Measurements from ENCODE around the gene ZNF783.
"Not testable (repeated sequence)": the region's sequence is repeated elsewhere in the genome, so short reads cannot be mapped to it uniquely, and the experiment has no call there.

The ZNF783 gene

DNA sequence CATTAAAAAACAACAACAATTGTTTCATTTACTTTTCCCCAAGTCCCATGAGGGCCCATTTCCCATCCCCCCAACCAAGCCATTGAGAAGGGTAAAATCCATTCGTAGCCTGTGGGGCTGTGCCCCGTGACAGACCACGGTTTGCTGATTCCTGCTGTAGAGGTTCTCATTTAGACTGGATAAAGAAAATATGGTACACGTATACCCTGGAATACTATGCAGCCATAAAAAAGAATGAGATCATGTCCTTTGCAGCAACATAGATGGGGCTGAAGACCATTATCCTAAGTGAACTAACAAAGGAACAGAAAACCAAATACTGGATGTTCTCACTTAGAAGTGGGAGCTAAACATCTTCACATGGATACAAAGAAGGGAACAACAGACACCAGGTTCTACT lies 44.9 kb downstream of the ZNF783 start:
- DNase-seq: no peak

DNA sequence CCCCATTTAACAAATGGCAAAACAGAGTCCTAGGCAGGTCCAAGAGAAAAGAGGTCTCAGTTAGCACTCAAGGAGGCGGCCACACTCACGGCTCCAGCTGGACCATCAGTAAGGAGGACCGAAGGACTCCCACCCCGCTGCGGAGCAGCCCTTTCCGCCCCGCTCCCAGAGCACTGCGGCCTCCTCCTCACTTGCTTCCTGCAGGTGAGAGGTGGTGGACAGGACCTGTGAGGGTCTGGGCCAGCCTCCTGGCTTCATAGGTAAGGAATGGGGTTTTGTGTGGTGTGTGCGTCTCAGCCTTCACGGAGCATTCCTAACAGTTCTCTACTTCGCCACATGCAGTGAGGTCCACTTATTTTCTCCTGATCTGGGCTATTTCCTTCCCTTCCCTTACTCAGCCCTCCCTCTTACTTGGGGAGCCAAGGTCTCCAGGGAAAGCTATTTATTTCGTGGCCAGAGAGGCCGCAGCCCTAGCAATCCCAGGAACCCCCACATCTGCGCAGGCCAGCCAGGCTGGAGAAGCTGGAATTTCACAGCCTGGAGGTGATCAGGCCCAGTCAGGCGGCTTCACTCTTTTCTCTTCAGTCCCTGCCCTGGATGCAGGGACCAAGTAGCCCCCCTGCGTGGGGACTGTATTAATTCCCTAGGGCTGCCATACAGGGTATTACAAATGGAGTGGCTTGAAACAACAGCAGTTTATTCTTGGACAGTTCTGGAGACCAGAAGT lies 45.9 kb downstream of the ZNF783 start:
- DNase-seq: no peak

DNA sequence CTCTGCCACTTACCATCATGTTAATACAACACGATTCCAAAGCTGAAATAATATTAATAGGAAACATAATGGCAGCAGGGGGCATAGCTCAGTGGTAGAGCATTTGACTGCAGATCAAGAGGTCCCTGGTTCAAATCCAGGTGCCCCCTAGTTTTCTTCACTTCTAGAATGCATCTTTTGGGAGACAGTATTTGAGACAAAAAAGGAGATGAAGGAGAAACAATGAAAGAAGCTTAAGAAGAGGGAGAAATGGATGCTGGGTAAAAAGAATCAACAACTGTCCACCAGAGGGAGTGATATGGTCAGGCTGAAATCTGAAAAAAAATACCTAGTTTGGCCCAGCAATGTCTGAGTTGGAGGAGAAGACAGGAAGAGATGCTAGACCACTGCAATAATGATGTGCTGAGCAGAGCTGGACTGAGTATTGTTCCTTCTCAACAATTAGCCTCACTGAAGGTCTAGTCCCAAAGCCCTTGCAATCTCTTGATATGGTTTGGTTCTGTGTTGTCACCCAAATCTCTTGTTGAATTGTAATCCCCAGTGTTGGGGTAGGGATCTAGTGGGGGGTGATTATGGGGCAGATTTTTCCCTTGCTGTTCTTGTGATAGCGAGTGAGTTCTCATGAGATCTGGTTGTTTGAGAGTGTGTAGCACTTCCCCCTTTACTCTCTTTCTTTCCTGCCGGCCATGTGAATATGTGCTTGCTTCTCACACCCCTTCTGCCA lies 48.3 kb downstream of the ZNF783 start:
- DNase-seq: peak; percentile 58 to 84

DNA sequence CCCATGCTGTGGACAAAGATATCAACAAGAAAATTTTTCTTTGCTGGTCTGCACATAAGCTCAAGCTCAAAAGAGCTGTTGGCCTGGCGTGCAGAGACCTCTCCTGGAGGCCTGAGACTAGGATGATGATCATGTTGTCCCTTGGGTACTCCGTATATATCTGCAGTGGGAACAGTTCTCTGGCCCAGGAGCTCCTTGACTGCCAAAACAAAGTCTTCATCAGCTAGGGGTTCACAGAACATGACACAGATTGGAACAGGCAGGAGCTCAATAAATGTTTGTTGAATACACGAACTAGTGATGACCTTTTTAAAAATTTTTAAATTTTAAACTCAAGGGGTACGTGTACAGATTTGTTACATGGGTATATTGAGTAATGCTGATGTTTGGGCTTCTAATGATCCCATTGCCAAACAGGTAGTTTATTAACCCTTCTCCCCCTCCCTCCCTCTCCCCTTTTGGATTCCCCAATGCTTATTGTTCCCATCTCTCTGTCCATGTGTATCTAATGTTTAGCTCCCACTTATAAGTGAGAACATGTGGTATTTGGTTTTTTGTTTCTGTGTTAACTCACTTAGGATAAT lies 49.1 kb downstream of the ZNF783 start:
- DNase-seq: no peak

DNA sequence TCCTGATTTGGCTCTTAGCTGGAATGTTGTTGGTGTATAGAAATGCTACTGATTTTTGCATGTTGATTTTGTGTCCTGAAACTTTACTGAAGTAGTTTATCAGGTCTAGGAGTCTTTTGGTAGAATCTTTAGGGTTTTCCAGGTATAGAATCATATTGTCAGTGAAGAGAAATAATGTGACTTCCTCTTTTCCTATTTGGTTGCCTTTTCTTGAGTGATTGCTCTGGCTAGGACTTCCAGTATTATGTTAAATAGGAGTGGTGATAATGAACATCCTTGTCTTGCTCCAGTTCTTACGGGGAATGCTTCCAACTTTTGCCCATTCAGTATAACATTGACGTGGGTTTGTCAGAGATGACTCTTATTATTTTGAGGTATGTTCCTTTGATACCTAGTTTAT lies 52.0 kb downstream of the ZNF783 start:
- DNase-seq: no peak

DNA sequence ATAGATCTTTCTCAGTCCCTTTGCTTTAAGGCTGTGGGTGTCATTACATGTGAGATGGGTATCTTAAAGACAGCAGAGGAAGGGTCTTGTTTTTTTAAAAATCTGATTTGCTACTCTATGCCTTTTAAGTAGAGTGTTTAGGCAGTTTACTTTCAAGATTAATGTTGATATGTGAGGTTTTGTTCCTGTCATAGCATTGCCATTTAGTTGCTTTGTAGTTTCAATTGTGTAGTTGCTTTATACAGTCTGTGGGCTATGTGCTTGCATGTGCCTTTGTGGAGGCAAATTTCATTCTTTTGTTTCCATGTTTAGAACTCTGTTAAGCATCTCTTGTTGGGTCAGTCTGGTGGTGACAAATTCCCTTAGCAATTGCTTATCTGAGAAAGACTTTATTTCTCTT lies 54.6 kb downstream of the ZNF783 start:
- DNase-seq: no peak

DNA sequence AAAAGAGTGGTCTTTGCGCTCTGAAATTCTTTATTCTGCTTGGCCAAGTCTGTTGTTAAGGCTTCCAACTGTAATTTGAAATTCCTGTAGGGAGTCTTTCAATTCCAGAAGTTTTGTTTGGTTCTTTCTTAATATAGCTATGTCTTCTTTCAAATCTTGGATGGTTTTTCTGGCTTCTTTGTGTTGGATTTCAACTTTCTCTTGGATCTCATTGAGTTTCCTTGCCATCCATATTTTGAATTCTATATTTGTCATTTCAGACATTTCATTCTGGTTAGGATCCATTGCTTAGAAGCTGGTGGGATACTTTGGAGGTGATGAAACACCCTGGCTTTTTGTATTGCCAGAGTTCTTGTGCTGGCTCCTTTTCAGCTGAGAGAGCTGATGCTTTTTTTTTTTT lies 55.5 kb downstream of the ZNF783 start:
- DNase-seq: no peak

DNA sequence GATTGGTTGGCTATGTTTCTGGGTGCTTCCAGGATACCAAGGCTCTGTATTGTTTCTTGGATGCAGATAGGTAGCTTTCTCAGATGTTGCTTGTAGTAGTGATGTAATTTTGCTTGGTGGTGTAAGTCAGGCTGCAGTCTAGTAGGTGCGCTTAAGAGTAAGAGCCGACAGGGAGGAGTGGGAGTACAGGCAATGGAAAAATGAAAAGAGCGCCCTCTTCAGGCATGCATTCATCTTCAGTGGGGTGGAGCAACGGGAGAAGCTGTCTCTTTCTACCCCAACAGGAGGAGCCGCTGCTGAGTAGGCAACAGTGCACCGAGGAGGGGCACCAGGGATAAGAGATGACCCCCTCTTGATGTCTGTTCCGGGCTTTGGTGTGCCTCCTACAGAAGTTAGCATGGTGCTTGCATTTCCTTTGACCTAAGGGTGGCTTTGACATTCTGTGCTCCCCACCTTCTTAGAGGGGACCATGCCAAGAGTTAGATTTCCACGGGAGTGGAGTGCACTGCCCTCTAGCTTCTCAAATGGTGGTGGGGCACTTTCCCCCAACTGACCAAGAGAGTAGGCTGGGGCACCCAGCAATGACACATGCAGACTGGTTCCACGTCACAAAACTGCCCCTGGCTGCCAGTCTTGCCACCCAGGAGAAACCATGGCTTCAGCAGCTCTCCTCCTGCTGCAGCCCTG lies 56.1 kb downstream of the ZNF783 start:
- no peak for DNase-seq

DNA sequence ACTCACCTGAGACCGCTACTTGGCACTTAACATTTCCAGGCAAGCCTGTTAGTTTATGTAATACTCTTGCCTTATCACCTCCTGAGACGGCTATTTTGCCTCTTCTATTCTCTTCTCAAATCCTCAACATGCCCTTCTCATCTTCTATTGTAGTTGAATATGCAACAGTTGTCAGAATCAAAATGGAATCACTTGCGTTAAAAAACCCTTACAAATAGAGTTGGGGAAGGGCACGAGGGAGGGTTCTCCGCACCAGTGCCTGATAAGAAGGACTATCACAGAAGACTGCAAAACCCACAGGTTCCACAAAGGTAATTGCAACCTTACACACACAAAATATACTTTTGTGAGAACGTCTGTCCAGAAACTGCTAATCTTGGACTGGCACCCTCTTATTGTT lies 57.4 kb downstream of the ZNF783 start:
- no peak for DNase-seq

DNA sequence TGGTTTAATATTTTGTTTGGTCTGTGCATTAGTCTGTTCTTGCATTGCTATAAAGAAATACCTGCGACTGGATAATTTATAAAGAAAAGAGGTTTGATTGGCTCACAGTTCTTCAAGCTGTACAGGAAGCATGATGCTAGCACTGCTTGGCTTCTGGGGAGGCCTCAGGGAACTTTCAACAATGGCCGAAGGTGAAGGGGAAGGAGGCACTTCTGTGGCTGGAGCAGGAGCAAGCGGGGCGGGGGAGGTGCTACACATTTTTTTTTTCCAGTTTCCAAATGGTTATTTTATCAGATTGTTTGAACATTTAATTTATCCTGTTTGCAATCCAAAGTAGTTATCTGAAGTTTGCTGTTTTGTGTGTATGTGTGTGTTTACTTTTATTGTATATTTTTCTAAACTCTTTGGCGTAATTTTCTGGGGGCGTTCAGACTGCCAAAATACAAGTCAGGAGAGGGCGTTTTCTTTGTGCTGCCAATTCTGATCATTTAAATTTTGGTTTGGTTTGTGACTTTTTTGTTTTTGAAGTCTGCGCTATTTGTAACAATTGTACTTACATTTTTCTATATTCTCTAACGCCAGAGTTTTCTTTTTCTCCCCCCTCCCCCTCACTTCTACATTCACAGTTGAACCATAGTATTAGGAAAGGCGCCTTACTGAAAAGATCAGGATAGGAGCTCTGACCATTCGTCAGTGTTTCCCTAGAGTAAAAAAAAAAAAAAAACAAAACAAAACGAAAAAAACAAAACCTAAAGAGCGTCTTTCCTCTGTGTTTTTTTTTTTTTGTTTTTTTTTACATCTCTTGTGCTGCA lies 58.5 kb downstream of the ZNF783 start:
- no peak for DNase-seq

DNA sequence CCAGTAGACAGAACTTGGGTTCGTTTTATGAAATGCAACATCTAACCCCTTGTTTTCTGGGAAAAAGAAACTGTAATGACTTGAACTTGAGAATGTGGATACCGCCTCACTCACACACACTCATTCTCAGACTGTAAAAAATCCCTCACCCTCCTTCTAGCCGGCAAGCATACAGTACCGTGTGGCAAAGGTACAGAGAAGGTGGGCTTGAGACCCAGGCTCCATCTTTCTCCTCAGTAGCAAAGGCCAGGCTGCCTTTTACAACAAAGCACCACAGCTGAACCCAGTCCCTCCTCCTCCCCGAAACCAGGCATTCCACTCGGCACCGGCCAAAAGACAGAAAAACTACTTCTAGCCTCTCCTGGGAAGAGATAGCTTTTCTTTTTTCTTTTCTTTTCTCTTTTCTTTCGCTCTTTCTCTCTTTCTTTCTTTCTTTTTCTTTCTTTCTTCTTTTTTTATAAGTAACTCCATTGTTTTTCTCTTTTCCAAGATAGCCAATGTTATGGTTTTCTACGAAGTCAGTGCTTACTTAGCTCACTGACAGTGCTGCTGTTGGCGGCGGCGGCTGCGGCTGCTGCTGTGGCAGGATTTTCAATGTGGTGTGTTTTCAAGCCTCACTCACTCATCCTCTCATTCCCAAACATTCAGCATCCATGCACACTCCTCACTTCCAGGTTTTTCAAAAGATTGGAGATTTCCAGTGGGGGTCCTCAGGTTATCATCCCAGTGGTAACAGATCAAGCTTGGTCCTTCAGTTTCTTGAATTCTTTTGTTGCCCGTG lies 59.3 kb downstream of the ZNF783 start:
- not testable (repeated sequence) for DNase-seq

DNA sequence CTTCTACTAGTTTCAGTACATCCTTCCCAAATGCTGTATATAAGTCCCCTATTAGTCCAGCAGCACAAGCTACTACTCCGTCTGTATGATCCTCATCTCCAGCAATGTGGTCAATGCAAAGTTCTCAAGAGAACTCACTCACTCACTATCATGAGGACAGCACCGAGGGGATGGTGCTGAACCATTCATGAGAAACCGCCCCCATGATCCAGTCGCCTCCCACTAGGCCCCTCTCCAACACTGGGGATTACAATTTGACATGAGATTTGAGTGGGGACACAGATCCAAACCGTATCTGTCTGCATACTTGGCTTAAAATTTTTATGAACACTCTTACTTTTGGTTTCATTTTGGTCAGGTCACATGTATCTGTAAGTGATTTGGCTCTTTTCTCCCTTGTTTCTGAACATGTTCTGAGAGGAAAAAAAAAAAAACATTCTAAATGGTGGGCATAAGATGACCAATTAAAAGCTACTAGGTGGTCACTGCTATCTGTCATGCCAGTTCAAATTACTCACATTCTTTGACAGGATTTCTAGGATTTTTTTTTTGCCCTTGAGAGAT lies 60.1 kb downstream of the ZNF783 start:
- DNase-seq: no peak

DNA sequence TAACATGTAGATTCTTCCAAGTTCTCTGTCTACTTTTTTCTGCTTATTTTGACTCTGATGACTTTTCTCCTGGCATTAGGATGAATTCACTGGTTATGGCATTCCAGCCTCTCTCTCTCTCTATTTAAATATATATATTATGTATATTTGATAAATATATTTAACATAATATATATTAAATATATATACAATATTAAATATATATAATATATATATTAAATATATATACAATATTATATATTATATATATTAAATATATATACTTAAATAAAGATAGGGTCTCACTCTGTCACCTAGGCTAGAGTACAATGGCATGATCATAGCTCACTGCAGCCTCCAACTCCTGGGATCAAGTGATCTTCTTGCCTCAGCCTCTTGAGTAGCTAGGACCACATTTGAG lies 60.7 kb downstream of the ZNF783 start:
- no peak for DNase-seq

DNA sequence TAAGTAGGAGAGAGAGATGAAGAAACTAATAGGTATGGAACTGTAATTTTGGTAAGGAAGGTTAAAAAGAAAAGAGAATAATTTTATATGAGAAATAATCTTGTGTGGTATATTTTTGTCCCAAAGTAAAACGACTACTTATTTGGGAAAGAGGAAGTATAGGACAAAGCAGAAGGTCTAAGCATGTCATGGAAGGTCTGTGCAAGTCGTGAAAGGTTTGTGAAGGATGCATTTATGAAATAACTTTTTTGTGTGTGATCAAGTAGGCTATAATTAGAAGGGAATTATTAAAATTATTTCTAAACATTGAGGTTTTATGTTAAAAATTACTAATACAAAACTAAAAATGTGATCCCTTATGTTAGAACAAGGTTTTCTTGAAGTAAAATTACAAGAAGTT lies 63.3 kb downstream of the ZNF783 start:
- no peak for DNase-seq

DNA sequence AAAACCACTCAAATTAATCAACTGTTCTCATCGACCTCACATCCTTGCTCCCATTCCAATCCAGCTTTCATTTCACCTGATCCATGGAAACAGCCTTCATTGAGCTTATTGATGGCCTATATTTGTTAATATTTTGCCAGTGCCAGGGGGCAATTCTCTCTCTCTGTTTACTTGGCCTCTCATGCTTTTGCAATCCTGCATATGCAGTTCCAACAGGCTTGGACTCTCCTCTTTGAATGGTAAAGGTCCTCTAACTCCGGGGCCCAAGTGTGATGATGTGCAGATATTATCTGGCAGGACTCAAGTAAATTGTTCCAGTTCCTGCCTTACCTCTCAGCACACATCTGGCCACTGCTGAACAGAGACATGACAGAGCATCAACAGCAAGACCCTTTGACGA lies 67.3 kb downstream of the ZNF783 start:
- DNase-seq: no peak

DNA sequence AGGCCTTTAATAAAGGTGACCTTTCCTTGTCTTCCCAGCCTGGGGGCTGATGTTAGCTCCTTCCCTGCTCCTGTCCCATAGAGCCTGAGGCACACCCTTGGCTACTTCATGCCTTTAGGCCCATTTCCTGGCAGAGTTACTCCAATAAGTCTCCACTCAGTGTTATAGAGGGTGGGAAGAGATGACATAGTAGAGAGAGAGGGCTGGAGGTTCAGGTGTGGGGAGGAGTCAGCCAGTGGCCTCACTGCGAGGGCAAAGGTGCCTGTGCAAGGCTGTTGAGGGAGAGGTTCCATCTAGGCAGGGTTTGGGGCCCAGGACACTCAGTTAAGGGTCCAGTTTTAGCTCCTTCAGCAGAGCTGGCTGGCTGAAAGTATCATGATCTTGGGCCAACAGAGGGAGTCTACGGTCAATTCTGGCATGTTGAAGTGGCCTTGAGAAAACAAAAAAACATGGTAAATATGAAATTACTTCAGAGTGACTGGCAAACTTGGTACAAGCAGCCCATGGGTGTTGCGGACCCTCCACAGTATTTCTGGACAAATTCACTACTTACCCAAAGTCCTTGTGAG lies 67.9 kb downstream of the ZNF783 start:
- DNase-seq: no peak

DNA sequence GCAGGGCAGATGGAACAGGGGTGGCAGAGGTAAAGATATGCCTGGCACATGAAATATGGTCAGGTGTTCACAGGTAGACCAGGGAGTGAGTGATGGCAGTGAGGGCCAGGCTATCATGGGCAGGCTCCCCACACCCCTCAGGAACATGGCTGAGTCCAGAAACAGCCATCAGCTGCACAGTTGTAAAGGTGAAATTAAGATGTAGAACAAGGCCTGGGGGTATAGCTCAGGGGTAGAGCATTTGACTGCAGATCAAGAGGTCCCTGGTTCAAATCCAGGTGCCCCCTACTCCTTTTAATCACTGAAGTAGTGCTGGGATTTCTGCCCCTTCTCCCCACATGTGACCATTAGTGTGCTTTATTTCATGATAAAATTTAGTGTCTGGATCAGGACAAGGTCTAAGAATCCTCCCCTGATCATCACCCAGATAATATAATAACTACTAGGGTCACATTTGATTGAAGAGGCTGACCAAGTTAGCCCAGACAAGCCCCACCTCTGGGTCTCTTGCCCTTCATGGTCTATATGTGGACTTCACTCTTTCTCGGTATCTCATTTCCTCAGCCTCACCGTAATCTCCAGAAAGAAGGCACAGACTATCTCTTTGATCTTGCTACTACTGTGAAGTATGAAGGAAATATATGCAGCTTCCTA lies 69.0 kb downstream of the ZNF783 start:
- DNase-seq: peak in 1 of 2 experiments; percentile 4

DNA sequence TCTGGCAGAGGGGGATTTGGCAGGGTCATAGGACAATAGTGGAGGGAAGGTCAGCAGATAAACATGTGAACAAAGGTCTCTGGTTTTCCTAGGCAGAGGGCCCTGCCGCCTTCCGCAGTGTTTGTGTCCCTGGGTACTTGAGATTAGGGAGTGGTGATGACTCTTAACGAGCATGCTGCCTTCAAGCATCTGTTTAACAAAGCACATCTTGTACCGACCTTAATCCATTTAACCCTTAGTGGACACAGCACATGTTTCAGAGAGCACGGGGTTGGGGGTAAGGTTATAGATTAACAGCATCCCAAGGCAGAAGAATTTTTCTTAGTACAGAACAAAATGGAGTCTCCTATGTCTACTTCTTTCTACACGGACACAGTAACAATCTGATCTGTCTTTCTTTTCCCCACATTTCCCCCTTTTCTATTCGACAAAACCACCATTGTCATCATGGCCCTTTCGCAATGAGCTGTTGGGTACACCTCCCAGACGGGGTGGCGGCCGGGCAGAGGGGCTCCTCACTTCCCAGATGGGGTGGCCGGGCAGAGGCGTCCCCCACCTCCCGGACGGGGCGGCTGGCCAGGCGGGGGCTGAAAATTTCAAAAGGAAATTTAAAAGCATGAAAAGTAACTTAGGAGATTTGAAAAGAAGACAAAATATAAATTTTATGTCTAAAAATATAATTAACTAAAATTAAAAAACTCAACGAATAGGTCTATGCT lies 70.8 kb downstream of the ZNF783 start:
- not testable (repeated sequence) for DNase-seq

DNA sequence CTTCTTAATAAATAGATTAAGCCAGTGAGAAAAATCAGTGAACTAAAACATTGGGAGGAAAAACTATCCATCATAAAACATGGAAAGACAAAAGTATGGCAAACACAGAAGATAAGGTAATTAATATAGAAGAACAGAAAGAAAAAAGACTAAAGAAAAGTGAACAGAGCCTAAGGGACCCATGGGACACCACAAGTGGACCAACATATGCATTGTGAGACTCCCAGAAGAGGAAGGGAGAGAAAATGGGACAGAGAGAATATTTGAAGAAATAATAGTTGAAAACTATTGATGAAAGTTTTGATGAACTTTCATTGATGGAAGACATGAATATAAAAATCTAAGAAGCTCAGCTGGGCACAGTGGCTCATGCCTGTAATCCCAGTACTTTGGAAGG lies 71.3 kb downstream of the ZNF783 start:
- DNase-seq: no peak

DNA sequence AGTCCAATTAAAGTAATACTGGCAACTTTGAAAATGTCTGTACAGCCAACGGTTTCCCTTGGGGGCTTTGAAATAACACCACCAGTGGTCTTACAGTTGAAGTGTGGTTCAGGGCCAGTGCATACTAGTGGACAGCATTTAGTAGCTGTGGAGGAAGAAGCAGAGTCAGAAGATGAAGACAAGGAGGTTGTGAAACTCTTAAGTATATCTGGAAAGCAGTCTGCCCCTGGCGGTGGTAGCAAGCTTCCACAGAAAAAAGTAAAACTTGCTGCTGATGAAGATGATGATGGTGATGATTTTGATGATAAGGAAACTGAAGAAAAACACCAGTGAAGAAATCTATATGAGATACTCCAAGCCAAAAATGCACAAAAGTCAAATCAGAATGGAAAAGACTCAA lies 72.2 kb downstream of the ZNF783 start:
- DNase-seq: no peak

Measured in SW 1271 (cell line).